HUES64 (cell line): ENCODE data around the gene SCARF2.

Experiments
- H3K27ac ChIP-seq: 2 replicates; pipeline ENCODE4 v1.7.0; 2013; ENCODE audit warnings: low read depth, low read length, inconsistent platforms
- H3K27me3 ChIP-seq: 2 replicates; pipeline ENCODE4 v1.6.1; 2013; ENCODE audit warnings: mild to moderate bottlenecking, low read length; ENCODE audit not compliant: insufficient read depth
- H3K36me3 ChIP-seq: 2 replicates; pipeline ENCODE4 v1.6.1; 2013; ENCODE audit warnings: mild to moderate bottlenecking, low read length; ENCODE audit not compliant: insufficient read depth
- H3K4me1 ChIP-seq: 2 replicates; pipeline ENCODE4 v1.6.1; 2013; ENCODE audit warnings: mild to moderate bottlenecking, low read length, moderate library complexity; ENCODE audit not compliant: insufficient read depth
- H3K4me3 ChIP-seq: 2 replicates; pipeline ENCODE4 v1.5.1; 2013; ENCODE audit warnings: mild to moderate bottlenecking, low read length, moderate library complexity
- H3K9ac ChIP-seq: 2 replicates; pipeline ENCODE4 v1.6.1; 2013; ENCODE audit warnings: mild to moderate bottlenecking, low read depth, low read length
- H3K9me3 ChIP-seq: 2 replicates; pipeline ENCODE4 v1.6.1; 2013; ENCODE audit warnings: low read depth, low read length; ENCODE audit not compliant: insufficient read depth
- whole genome bisulfite sequencing: fragments of 150-250, 120-280 bp; methylation state at CpG from one replicate; pipeline ENCODE4 v1.1.7; 2013; ENCODE audit warnings: missing lambda C conversion rate; 5-methylcytosine and 5-hydroxymethylcytosine counted together

The SCARF2 gene

DNA sequence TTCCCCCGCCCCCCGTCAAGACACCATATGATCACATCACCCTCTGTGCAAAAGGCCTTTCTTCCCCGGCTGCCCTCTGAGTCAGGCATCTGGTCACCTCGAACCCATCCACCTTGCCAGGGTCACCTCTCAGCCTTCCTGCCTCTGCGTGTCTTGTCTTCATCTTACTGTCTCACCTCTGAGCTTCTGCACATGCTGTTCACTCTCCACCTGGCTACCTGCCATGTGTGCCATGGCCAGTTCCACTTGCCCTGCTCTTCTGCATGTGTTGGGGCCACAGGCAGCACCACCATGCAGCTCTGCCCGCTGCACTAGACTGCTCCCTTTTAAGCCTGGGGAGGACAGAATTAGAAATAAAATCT, 33.9 kb downstream of the SCARF2 start:
- 96% methylated on average over 6 of the region's 6 CpGs for WGBS
- H3K4me3 ChIP-seq = no peak overlapping the region
- H3K9me3 ChIP-seq = no peaks in the 10 kb centered on the region
- H3K4me1 ChIP-seq = no peaks in the 10 kb centered on the region
- H3K36me3 ChIP-seq = peaks cover 69% of the 10 kb centered on the region
- no peak overlapping the region for H3K27ac ChIP-seq
- H3K27me3 ChIP-seq = no peaks in the 10 kb centered on the region
- no peak overlapping the region for H3K9ac ChIP-seq

DNA sequence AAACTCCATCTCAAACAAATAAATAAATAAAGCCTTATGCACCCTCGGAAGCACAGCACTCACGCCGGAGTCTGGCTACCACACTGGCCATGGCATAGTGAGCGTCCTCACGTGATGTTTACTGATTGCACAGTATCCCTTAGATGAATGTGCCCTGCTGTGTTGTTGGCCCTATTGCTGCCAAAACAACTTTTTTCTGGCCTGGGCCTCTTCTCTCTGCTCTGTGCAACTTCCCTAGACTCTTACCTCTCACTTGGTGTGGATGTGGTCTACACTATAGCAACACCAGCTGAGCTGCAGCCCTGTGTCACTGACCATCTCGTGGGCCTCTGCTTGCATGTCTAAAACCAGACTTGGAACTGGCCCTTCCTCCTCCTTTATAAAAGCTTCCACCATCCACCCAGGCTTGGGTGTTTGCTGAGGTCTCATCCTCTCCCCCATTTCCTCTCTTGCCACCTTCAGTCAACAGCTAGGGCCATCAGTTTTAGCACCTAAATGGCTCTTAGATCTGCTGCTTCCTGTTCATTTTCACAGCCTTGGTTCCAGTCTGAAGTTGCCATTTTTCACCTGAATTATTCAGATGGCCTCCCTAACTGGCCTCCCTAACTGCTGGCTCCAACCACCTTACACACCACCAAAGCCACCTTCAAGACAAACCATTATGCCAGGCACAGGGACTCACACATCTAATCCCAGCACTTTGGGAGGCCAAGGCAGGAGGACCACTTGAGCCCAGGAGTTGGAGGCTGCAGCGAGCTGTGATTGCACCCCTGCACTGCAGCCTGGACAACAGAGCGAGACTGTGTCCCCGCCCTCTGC, 34.5 kb downstream of the SCARF2 start:
- H3K9me3 ChIP-seq = no peaks in the 10 kb centered on the region
- H3K27me3 ChIP-seq = no peaks in the 10 kb centered on the region
- H3K9ac ChIP-seq = no peak overlapping the region
- 95% methylated on average over 9 of the region's 9 CpGs for WGBS
- H3K4me3 ChIP-seq = no peak overlapping the region
- no peak overlapping the region for H3K27ac ChIP-seq
- no peaks in the 10 kb centered on the region for H3K4me1 ChIP-seq
- peaks cover 69% of the 10 kb centered on the region for H3K36me3 ChIP-seq

DNA sequence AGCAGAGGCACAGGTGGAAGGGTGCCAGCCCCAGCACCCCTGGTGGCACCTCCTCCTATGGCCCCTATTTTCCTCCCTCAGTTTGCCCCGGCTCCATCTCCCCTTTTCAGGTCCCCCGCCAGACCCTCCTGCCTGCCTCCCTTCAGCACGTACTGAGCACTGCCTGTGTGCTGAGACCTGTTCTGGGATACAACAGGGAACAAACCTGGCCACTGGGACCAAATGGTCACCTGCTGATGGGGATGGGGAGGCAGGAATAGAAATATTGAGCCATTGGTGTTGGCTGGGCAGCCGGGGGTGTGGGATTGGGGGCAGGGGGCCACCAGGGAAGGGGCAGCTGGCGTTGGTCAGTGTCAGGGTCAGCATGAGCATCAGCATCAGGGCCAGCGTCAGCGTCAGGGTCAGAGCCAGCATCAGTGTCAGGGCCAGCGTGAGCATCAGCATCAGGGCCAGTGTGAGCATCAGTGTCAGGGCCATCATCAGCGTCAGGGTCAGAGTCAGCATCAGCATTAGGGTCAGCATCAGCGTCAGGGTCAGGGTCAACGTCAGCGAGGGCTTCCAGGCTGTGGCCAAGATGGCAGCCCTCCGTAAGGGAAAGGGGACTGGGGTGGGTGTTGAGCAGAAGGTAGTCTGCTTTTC, 36.1 kb downstream of the SCARF2 start:
- no peak overlapping the region for H3K4me3 ChIP-seq
- 94% methylated on average over 13 of the region's 13 CpGs for WGBS
- H3K36me3 ChIP-seq = peaks cover 53% of the 10 kb centered on the region
- H3K27me3 ChIP-seq = no peaks in the 10 kb centered on the region
- H3K9ac ChIP-seq = no peak overlapping the region
- no peaks in the 10 kb centered on the region for H3K9me3 ChIP-seq
- H3K4me1 ChIP-seq = no peaks in the 10 kb centered on the region
- no peak overlapping the region for H3K27ac ChIP-seq

DNA sequence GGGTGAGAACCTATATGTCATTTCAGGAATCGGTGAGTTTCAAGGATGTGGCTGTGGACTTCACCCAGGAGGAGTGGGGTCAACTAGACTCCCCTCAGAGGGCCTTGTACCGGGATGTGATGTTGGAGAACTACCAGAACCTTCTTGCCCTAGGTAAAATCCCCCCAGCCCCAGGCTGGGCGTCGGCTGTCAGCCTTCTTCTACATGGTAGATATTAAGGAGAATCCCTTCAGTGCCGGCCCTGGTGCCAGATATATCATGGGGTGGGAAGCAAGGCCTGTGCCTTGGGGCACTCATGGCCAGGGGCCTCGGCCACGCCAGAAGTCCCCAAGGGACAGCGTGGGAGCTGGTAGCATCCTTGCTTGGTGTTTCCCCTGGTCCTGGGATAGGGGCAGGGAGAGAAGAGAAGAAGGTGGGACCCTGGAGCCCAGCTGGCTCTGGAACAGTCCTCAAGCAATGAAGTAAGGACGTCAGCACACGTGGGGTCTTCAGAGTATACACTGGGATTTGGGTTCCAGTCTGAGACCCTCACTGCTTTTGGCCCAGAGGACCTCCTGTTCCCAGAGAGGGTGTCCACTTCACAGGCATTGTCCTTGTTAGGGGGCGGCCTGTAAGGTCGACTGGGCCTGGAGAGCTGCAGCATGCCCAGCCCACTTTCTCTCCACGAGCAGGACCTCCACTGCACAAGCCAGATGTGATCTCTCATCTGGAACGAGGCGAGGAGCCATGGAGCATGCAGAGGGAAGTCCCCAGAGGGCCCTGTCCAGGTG, 36.8 kb downstream of the SCARF2 start:
- H3K27ac ChIP-seq = no peak overlapping the region
- no peak overlapping the region for H3K4me3 ChIP-seq
- no peak overlapping the region for H3K9ac ChIP-seq
- no peaks in the 10 kb centered on the region for H3K27me3 ChIP-seq
- 93% methylated on average over 15 of the region's 15 CpGs for WGBS
- H3K9me3 ChIP-seq = no peaks in the 10 kb centered on the region
- peaks cover 46% of the 10 kb centered on the region for H3K36me3 ChIP-seq
- no peaks in the 10 kb centered on the region for H3K4me1 ChIP-seq

DNA sequence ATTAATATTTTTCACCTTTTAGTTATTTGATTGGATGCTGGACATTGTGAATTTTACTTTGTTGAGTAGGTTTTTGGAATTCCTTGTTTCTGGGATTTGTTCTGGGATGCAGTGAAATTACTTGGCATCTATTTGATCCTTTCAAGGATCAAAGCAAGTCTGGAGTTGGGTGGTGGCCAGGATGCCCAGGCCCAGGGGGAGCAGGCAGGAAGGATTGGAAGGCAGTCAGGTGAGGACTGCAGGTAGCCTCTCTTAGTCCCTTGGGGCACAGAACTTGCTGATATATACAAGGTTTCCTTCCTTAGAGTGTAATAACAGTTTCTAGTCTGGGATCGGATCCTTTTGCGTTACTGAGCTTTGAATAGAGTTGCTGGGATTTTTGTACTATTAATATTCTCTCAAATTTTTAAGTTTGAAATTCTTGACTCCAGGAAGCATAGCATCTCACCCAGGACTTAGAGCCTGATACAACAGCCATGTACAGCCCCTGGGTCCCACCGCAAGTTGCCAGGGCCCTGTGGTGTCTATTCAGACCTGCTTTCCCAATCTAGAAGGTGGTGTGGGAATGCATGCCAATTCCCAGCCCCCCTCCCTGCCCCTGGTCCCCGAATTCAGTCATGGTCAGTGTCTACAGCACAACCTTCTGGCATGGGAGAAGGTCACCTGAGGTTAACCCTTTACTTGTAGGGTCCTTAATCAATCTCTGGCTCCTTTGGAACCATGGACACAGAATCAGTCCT, 37.6 kb downstream of the SCARF2 start:
- H3K36me3 ChIP-seq = peaks cover 40% of the 10 kb centered on the region
- H3K9ac ChIP-seq = no peak overlapping the region
- H3K4me3 ChIP-seq = no peak overlapping the region
- WGBS = 86% methylated on average over 2 of the region's 4 CpGs
- peaks cover 4% of the 10 kb centered on the region; the same call in 1 of the 2 replicates for H3K4me1 ChIP-seq
- no peaks in the 10 kb centered on the region for H3K9me3 ChIP-seq
- H3K27ac ChIP-seq = no peak overlapping the region
- no peaks in the 10 kb centered on the region for H3K27me3 ChIP-seq

DNA sequence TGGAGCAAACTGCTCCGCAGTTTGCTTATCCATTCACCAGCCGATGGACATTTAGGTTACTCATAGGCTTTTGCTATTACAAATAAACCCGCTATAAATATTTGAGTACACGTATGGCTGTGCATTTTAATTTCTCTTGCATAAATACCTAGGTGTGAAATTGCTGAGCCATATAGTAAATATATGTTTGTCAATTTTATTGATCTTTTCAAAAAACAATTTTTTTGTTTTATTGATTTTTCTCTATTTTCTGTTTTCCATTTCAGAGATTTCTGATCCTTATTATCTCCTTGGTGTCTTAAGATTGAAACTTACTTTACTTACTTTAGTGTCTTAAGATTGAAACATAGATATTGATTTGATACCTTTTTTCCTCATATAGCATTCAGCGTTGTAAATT, 39.2 kb downstream of the SCARF2 start:
- Histone ChIP-seq H3K27ac (no peak overlapping the region), H3K4me3 (no peak overlapping the region), H3K27me3 (no peaks in the 10 kb centered on the region), H3K9me3 (no peaks in the 10 kb centered on the region), H3K9ac (no peak overlapping the region), H3K4me1 (peaks cover 4% of the 10 kb centered on the region; the same call in 1 of the 2 replicates), H3K36me3 (peaks cover 28% of the 10 kb centered on the region)
- WGBS = 89% methylated on average over 4 of the region's 5 CpGs

DNA sequence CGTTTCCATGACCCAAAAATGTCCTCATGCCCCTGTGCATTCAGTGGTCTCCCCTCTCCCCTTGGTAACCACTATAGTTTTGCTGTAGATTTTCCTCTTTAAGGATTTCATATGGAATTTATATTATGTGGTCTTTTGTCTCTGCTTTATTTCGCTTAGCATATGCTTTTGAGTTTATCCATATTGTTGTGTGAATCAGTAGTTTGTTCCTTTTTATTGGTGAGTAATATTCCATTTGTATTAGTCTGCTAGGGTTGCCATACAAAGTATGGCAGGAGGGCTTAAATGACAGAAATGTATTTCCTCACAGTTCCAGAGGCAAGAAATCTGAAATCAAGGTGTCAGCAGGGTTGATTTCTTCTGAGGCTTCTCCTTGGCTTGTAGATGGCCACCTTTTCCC, 40.1 kb downstream of the SCARF2 start:
- 90% methylated on average over 2 of the region's 2 CpGs for WGBS

DNA sequence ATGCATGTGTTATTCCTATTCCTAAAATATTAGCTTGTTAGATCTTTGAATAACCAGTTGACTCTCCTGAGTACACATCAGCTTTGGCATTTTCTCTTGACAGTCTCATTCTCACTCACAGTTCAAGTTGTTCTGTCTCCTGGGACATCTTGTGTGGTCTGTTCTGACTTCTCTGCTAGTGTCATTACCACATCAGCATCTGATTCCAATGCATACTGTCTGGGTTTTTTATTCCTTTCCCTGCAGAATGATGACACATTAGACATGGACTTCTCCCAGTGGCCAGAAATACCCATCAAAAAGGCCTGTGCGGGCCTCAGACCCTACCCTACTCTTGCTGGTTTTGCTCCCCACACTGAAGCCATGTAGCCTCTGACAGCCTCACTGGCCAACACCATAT, 41.0 kb downstream of the SCARF2 start:
- no peaks in the 10 kb centered on the region for H3K9me3 ChIP-seq
- no peak overlapping the region for H3K27ac ChIP-seq
- no peaks in the 10 kb centered on the region for H3K27me3 ChIP-seq
- H3K36me3 ChIP-seq = peaks cover 13% of the 10 kb centered on the region; the same call in 1 of the 2 replicates
- H3K9ac ChIP-seq = no peak overlapping the region
- WGBS = 93% methylated on average over 1 of the region's 1 CpG
- peaks cover 4% of the 10 kb centered on the region; the same call in 1 of the 2 replicates for H3K4me1 ChIP-seq
- H3K4me3 ChIP-seq = no peak overlapping the region

More for the DNA sequence above, 40.1 kb downstream of the SCARF2 start:
- H3K27me3 ChIP-seq = no peaks in the 10 kb centered on the region
- H3K27ac ChIP-seq = no peak overlapping the region
- H3K36me3 ChIP-seq = peaks cover 21% of the 10 kb centered on the region
- H3K4me1 ChIP-seq = peaks cover 4% of the 10 kb centered on the region; the same call in 1 of the 2 replicates
- H3K9me3 ChIP-seq = no peaks in the 10 kb centered on the region
- no peak overlapping the region for H3K9ac ChIP-seq
- no peak overlapping the region for H3K4me3 ChIP-seq

DNA sequence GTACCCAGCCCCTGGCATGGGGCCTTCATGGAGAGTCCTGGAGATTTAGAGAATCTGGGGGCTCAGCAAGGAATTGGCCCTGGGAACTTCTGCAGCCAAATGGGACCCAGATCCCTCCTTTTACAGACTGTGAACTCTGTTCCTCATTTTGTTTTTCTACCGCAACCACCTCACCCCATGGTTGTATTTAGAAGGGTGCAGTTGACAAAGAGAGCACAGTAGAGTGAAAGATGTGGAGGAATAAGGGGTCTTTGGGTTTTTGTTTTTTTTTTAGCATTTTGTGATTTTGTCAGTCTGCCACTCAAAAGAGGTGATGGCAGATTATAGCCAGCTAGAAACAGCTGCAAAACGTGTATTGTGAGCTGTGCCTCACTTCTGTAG, 41.7 kb downstream of the SCARF2 start:
- Histone ChIP-seq H3K27ac (no peak overlapping the region), H3K9me3 (no peaks in the 10 kb centered on the region), H3K4me3 (peak overlapping the region; percentile 68; the same call in 1 of the 2 replicates), H3K4me1 (peaks cover 4% of the 10 kb centered on the region; the same call in 1 of the 2 replicates), H3K36me3 (0 out of 2 replicates have a peak, but pooled peaks cover 6% of the 10 kb centered on the region), H3K9ac (no peak overlapping the region), H3K27me3 (no peaks in the 10 kb centered on the region)
- WGBS = 80% methylated on average over 2 of the region's 2 CpGs

DNA sequence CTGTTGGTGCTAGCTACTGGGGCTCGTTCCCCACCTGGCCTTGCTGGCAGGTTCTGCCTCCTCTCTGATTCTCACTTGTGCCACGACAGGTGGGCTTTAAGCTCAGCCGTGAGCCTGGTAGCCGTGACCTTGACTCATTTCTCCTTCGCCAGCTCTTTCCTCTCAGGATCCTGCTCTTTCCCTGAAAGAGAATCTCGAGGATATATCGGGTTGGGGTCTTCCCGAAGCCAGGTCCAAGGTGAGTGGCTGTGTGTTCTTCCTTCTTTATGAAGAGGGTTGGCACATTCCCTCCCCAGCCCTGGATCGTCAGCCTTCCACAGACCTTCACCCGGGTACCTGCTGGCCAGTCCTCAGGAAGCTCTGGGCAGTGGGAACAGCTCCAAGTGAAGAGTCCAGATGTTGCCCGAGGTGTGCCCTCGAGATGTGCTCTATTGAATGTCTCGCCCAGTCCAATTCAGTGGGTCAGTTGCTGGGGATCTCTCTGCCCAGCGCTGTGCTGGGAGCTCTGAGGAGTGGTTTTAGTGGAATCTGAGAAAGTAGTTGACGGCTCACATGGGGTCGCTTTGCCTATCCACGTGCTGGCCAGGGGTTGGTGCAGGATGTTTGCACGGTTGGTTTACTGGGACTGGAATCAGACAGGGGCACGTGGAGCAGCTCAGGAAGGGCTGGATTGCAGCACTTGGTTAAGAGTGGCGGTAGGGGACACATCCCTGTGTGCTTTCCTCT, 42.3 kb downstream of the SCARF2 start:
- Histone ChIP-seq H3K4me1 (peaks cover 4% of the 10 kb centered on the region; the same call in 1 of the 2 replicates), H3K4me3 (peak overlapping the region; percentile 68), H3K9me3 (no peaks in the 10 kb centered on the region), H3K27ac (no peak overlapping the region), H3K27me3 (no peaks in the 10 kb centered on the region), H3K36me3 (0 out of 2 replicates have a peak, but pooled peaks cover 2% of the 10 kb centered on the region), H3K9ac (peak overlapping the region; percentile 23)
- 81% methylated on average over 20 of the region's 20 CpGs for WGBS
